HepG2 (cell line): ENCODE measurements around the gene LMAN1L. TPM values are rescaled to one million over a fixed set of nuclear protein-coding genes. Genes with fewer than 3 reads are reported as not detected.

Source experiments
- CHCHD3 ChIP-seq: sonication (generic); formaldehyde crosslinking; IDR thresholded peaks from 2 replicates; pipeline ENCODE4 v1.8.0; 2022; ENCODE audit warnings: mild to moderate bottlenecking, missing genetic modification reagents, moderate library complexity
- DPF2 ChIP-seq: sonication (generic); formaldehyde crosslinking; IDR thresholded peaks from 2 replicates; pipeline ENCODE4 v1.4.0; 2020; ENCODE audit warnings: mild to moderate bottlenecking, low read depth, missing genetic modification reagents, borderline replicate concordance
- FOXA3 ChIP-seq: IDR thresholded peaks from 2 replicates; pipeline ENCODE4 v1.6.1; 2016; ENCODE audit warnings: missing genetic modification reagents, missing compliant biosample characterization
- HMGXB4 ChIP-seq, 2 experiments: sonication (generic) in 1 of 2; formaldehyde crosslinking in 1 of 2; IDR thresholded peaks; 2 replicates each; pipeline versions ENCODE4 v1.4.0 to v1.6.1; 2018 to 2020; ENCODE audit warnings: missing genetic modification reagents in 2 of 2, borderline replicate concordance in 1 of 2, low read depth in 1 of 2, mild to moderate bottlenecking in 1 of 2, missing biosample characterization in 1 of 2
- HNF1B ChIP-seq: sonication (generic); formaldehyde crosslinking; IDR thresholded peaks from 2 replicates; pipeline ENCODE4 v1.5.1; 2020; ENCODE audit warnings: mild to moderate bottlenecking, moderate library complexity, missing genetic modification reagents
- ISX ChIP-seq: sonication (generic); formaldehyde crosslinking; conservative IDR thresholded peaks from 2 replicates; pipeline ENCODE4 v1.5.0; 2020; ENCODE audit warnings: missing genetic modification reagents
- NCOA5 ChIP-seq: sonication (generic); formaldehyde crosslinking; IDR thresholded peaks from 2 replicates; pipeline ENCODE4 v1.4.0; 2020; ENCODE audit warnings: missing genetic modification reagents
- NFATC3 ChIP-seq: sonication (generic); formaldehyde crosslinking; IDR thresholded peaks from 2 replicates; pipeline ENCODE4 v1.5.1; 2020; ENCODE audit warnings: mild to moderate bottlenecking, missing genetic modification reagents
- NFE2L2 ChIP-seq: fragments of 150-350 bp; IDR thresholded peaks from 2 replicates; pipeline ENCODE4 v1.6.1; 2014; ENCODE audit warnings: low read length
- SP140L ChIP-seq: sonication (generic); formaldehyde crosslinking; IDR thresholded peaks from 2 replicates; pipeline ENCODE4 v1.4.0; 2020; ENCODE audit warnings: missing genetic modification reagents, borderline replicate concordance
- TBX2 ChIP-seq: sonication (generic); formaldehyde crosslinking; IDR thresholded peaks from 2 replicates; pipeline ENCODE4 v1.5.0; 2020; ENCODE audit warnings: missing genetic modification reagents, mild to moderate bottlenecking, borderline replicate concordance
- TBX3 ChIP-seq: fragments of 450-650 bp; IDR thresholded peaks from 2 replicates; pipeline ENCODE4 v1.6.1; 2017; ENCODE audit warnings: antibody characterized with exemption, mild to moderate bottlenecking, inconsistent platforms, borderline replicate concordance
- TRIM22 ChIP-seq: fragments of 450-650 bp; IDR thresholded peaks from 2 replicates; pipeline ENCODE4 v1.6.1; 2017
- ZBTB43 ChIP-seq: sonication (generic); formaldehyde crosslinking; conservative IDR thresholded peaks from 2 replicates; pipeline ENCODE4 v1.4.0; 2020; ENCODE audit warnings: missing genetic modification reagents
- ZFAT ChIP-seq: sonication (generic); formaldehyde crosslinking; conservative IDR thresholded peaks from 2 replicates; pipeline ENCODE4 v1.8.1; 2023; ENCODE audit warnings: missing genetic modification reagents, inconsistent platforms
- ZGPAT ChIP-seq: IDR thresholded peaks from 2 replicates; pipeline ENCODE4 v1.6.1; 2016; ENCODE audit warnings: mild to moderate bottlenecking
- ZNF331 ChIP-seq: sonication (generic); formaldehyde crosslinking; IDR thresholded peaks from 2 replicates; pipeline ENCODE4 v1.4.0; 2020; ENCODE audit warnings: missing genetic modification reagents
- ZNF382 ChIP-seq: sonication (generic); formaldehyde crosslinking; IDR thresholded peaks from 2 replicates; pipeline ENCODE4 v1.5.0; 2020; ENCODE audit warnings: missing genetic modification reagents, mild to moderate bottlenecking, borderline replicate concordance
- ZSCAN30 ChIP-seq: sonication (generic); formaldehyde crosslinking; IDR thresholded peaks from 2 replicates; pipeline ENCODE4 v1.5.0; 2020; ENCODE audit warnings: mild to moderate bottlenecking, missing genetic modification reagents
- ZXDC ChIP-seq: sonication (generic); formaldehyde crosslinking; IDR thresholded peaks from 2 replicates; pipeline ENCODE4 v1.5.0; 2020; ENCODE audit warnings: mild to moderate bottlenecking, missing genetic modification reagents
- polyA plus RNA-seq, 8 experiments: library from polyadenylated mRNA; depleted of rRNA in 3 of 8; stranded (reverse) in 7 of 8; unstranded in 1 of 8; fragments of >200 nt; fragmentation: Illumina TruSeq in 4 of 8; extraction: Trizol in 4 of 8; gene quantifications; 2 replicates each; pipeline versions ENCODE4 v1.2.1 to v1.2.3, GENCODE V29; 2011 to 2016; ENCODE audit warnings: low read depth in 4 of 8, missing spikeins in 1 of 8, mixed read lengths in 1 of 8; ENCODE audit not compliant: insufficient read depth in 1 of 8
- total RNA-seq, 5 experiments: library from RNA; depleted of rRNA; stranded (reverse); fragments of >200 nt; fragmentation: Illumina TruSeq; extraction: Trizol; gene quantifications; 2 replicates each; pipeline ENCODE4 v1.2.3, GENCODE V29; 2016; ENCODE audit warnings: low read depth in 1 of 5

LMAN1L gene
- total and polyA plus RNA-seq, 2 of the 13 experiments (the other 11 are each of a cell fraction or from before 2014, with no cell fraction given): not detected

- TF ChIP-seq HNF1B (no peak), ZBTB43 (CRISPR knock-in tag) (no peak), TBX2 (CRISPR knock-in tag) (peak; percentile 46; the same call in 1 of the 2 replicates), ZNF382 (CRISPR knock-in tag) (no peak), FOXA3 (no peak), SP140L (CRISPR knock-in tag) (no peak), ZNF331 (CRISPR knock-in tag) (peak; percentile 22; the same call in 1 of the 2 replicates), NFATC3 (no peak), ZGPAT (CRISPR knock-in tag) (no peak), TRIM22 (no peak), NCOA5 (CRISPR knock-in tag) (no peak), TBX3 (no peak), NFE2L2 (no peak), HMGXB4 (CRISPR knock-in tag; IDR thresholded peaks at IDR 0.05; ENCODE audit: borderline replicate concordance in 1 of 2, low read depth in 1 of 2) (no peak), DPF2 (CRISPR knock-in tag) (no peak), ZXDC (CRISPR knock-in tag) (no peak), CHCHD3 (CRISPR knock-in tag) (no peak), ZSCAN30 (CRISPR knock-in tag) (no peak), ISX (no peak), ZFAT (CRISPR knock-in tag) (no peak)
Measured at GRCh38 chr15:74773731-74774252, 38.8 kb upstream of the LMAN1L start (continued).
